IMR-90 (cell line): ENCODE results near the gene EDARADD. TPM values are rescaled to one million over a fixed set of nuclear protein-coding genes. Genes with fewer than 3 reads are reported as not detected.

Source experiments
- ATAC-seq: fragments of 200-7000 bp; cut with Tn5 transposase; 2 replicates; pipeline ENCODE4 v1.9.1; 2020; ENCODE audit warnings: low read depth, mild to moderate bottlenecking, moderate library complexity
- BruUV-seq: library from RNA; stranded (reverse); fragments of 400-500 nt; replicated peaks from 2 replicates; lab custom pipeline; 2021; lab: Mats Ljungman, UMichigan
- CTCF ChIA-PET: fragments of 300-600 bp; formaldehyde crosslinking; extraction: SDS; loops from one replicate; lab custom pipeline; 2021; ENCODE audit warnings: antibody characterized with exemption; lab: Yijun Ruan, JAX
- POLR2A ChIA-PET: fragments of 300-600 bp; sonication (Branson Sonifier 250); formaldehyde crosslinking; loops from one replicate; lab custom pipeline; 2022; ENCODE audit warnings: antibody characterized with exemption; ENCODE audit not compliant: unreplicated experiment; lab: Charles Lee
- DNase-seq: peaks from one replicate; pipeline ENCODE4 v3.0.0; 2013
- H2AFZ ChIP-seq: replicated peaks from 2 replicates; pipeline ENCODE3; 2013; ENCODE audit warnings: low read length, mild to moderate bottlenecking; ENCODE audit not compliant: poor library complexity
- H2AK5ac ChIP-seq: 2 replicates; pipeline ENCODE4 v1.6.1; 2013; ENCODE audit warnings: low read depth, low read length, inconsistent platforms
- H2AK9ac ChIP-seq: replicated peaks from 2 replicates; pipeline ENCODE3; 2013; ENCODE audit warnings: mild to moderate bottlenecking, low read depth, low read length, moderate library complexity; ENCODE audit not compliant: poor library complexity
- H2BK120ac ChIP-seq: 2 replicates; pipeline ENCODE4 v1.6.1; 2013; ENCODE audit warnings: low read depth, low read length, inconsistent platforms
- H2BK15ac ChIP-seq: 3 replicates; pipeline ENCODE4 v1.6.1; 2013; ENCODE audit warnings: low read depth, low read length, inconsistent platforms
- H2BK20ac ChIP-seq: 2 replicates; pipeline ENCODE4 v1.6.1; 2013; ENCODE audit warnings: low read depth, mild to moderate bottlenecking, inconsistent platforms, low read length, moderate library complexity
- H2BK5ac ChIP-seq: 2 replicates; pipeline ENCODE4 v1.6.1; 2013; ENCODE audit warnings: mild to moderate bottlenecking, low read depth, low read length, inconsistent platforms; ENCODE audit not compliant: poor library complexity, severe bottlenecking
- H3K14ac ChIP-seq: replicated peaks from 2 replicates; pipeline ENCODE4 v1.6.1; 2013; ENCODE audit warnings: low read depth, low read length, inconsistent platforms
- H3K18ac ChIP-seq: 2 replicates; pipeline ENCODE4 v1.6.1; 2013; ENCODE audit warnings: low read depth, low read length, control low read depth
- H3K23ac ChIP-seq: 2 replicates; pipeline ENCODE4 v1.6.1; 2013; ENCODE audit warnings: low read depth, low read length, inconsistent platforms
- H3K27ac ChIP-seq: 2 replicates; pipeline ENCODE4 v1.5.1; 2013; ENCODE audit warnings: mild to moderate bottlenecking, control low read depth, low read length; ENCODE audit not compliant: insufficient read depth
- H3K27me3 ChIP-seq: 2 replicates; pipeline ENCODE4 v1.6.1; 2013; ENCODE audit warnings: low read length; ENCODE audit not compliant: control insufficient read depth, insufficient read depth
- H3K36me3 ChIP-seq: 2 replicates; pipeline ENCODE4 v1.6.1; 2013; ENCODE audit warnings: low read length, mixed read lengths; ENCODE audit not compliant: control insufficient read depth, insufficient read depth
- H3K4ac ChIP-seq: 2 replicates; pipeline ENCODE4 v1.6.1; 2013; ENCODE audit warnings: low read depth, low read length, inconsistent platforms
- H3K4me1 ChIP-seq: 2 replicates; pipeline ENCODE4 v1.6.1; 2013; ENCODE audit warnings: low read length, mixed read lengths; ENCODE audit not compliant: control insufficient read depth, insufficient read depth
- H3K4me2 ChIP-seq: 2 replicates; pipeline ENCODE4 v1.6.1; 2013; ENCODE audit warnings: low read depth, mild to moderate bottlenecking, control low read depth, low read length, moderate library complexity
- H3K4me3 ChIP-seq: 2 replicates; pipeline ENCODE4 v1.5.1; 2013; ENCODE audit warnings: low read depth, mild to moderate bottlenecking, control low read depth, low read length, moderate library complexity; ENCODE audit not compliant: insufficient read depth
- H3K56ac ChIP-seq: 2 replicates; pipeline ENCODE4 v1.6.1; 2013; ENCODE audit warnings: low read length, inconsistent platforms; ENCODE audit not compliant: insufficient read depth; ENCODE audit errors: extremely low read depth
- H3K79me1 ChIP-seq, 2 experiments: 2 replicates each; pipeline ENCODE4 v1.6.1; 2013; ENCODE audit warnings: low read length in 2 of 2, inconsistent platforms in 1 of 2, low read depth in 1 of 2
- H3K9ac ChIP-seq: 2 replicates; pipeline ENCODE4 v1.6.1; 2013; ENCODE audit warnings: low read depth, low read length, control low read depth
- H3K9me1 ChIP-seq: 2 replicates; pipeline ENCODE4 v1.6.1; 2013; ENCODE audit warnings: low read length, inconsistent platforms; ENCODE audit not compliant: insufficient read depth
- H3K9me3 ChIP-seq: 2 replicates; pipeline ENCODE4 v1.6.1; 2013; ENCODE audit warnings: low read length; ENCODE audit not compliant: control insufficient read depth, insufficient read depth
- H4K20me1 ChIP-seq: 2 replicates; pipeline ENCODE4 v1.6.1; 2013; ENCODE audit warnings: low read length, inconsistent platforms; ENCODE audit not compliant: insufficient read depth
- H4K5ac ChIP-seq: 2 replicates; pipeline ENCODE4 v1.6.1; 2013; ENCODE audit warnings: mild to moderate bottlenecking, low read depth, low read length, control low read depth
- H4K8ac ChIP-seq, 2 experiments: 2 replicates each; pipeline ENCODE4 v1.6.1; 2013; ENCODE audit warnings: low read depth in 2 of 2, low read length in 2 of 2, control low read depth in 1 of 2, inconsistent platforms in 1 of 2
- H4K91ac ChIP-seq: 2 replicates; pipeline ENCODE4 v1.6.1; 2013; ENCODE audit warnings: low read depth, low read length, inconsistent platforms; ENCODE audit not compliant: insufficient read depth
- BHLHE40 ChIP-seq: fragments of 150-350 bp; IDR thresholded peaks from 2 replicates; pipeline ENCODE4 v1.6.1; 2016; ENCODE audit warnings: mild to moderate bottlenecking, low read depth, low read length
- CEBPB ChIP-seq: IDR thresholded peaks from 2 replicates; pipeline ENCODE4 v1.6.1; 2012; ENCODE audit warnings: low read depth, low read length, improper control_type of control experiment
- CHD1 ChIP-seq: IDR thresholded peaks from 2 replicates; pipeline ENCODE4 v1.6.1; 2012; ENCODE audit warnings: low read depth, low read length, improper control_type of control experiment
- FOS ChIP-seq: fragments of 150-350 bp; IDR thresholded peaks from 2 replicates; pipeline ENCODE4 v1.6.1; 2016; ENCODE audit warnings: low read depth, low read length
- MAFK ChIP-seq: IDR thresholded peaks from 2 replicates; pipeline ENCODE4 v1.6.1; 2012; ENCODE audit warnings: low read depth, low read length, improper control_type of control experiment
- NFE2L2 ChIP-seq: fragments of 150-350 bp; IDR thresholded peaks from 2 replicates; pipeline ENCODE4 v1.6.1; 2016; ENCODE audit warnings: low read depth, mild to moderate bottlenecking, low read length
- POLR2A ChIP-seq: IDR thresholded peaks from 2 replicates; pipeline ENCODE4 v1.6.1; 2012; ENCODE audit warnings: mild to moderate bottlenecking, low read depth, low read length
- RAD21 ChIP-seq: IDR thresholded peaks from 2 replicates; pipeline ENCODE4 v1.6.1; 2012; ENCODE audit warnings: low read length, improper control_type of control experiment
- WGBS, 2 experiments: methylation state at CpG; one replicate each; pipeline versions ENCODE4 v1.1.5 to v1.1.7; 2013; ENCODE audit warnings: missing lambda C conversion rate in 2 of 2; ENCODE audit not compliant: insufficient read length in 1 of 2; ENCODE audit errors: extremely low coverage in 2 of 2; 5-methylcytosine and 5-hydroxymethylcytosine counted together
- dilution Hi-C: fragments of 300-500 bp; cut with HindIII; formaldehyde crosslinking; loops from one replicate; pipeline ENCODE4 v1.14.3; 2018; ENCODE audit warnings: low sequenced_read_pairs; ENCODE audit not compliant: unreplicated experiment
- in situ Hi-C: fragments of 300-500 bp; cut with MboI; formaldehyde crosslinking; loops from 3 replicates; pipeline ENCODE4 v1.14.3; 2019; ENCODE audit warnings: low sequenced_read_pairs, inconsistent platforms, mixed read lengths
- intact Hi-C: fragments of 100-400 bp; cut with micrococcal nuclease; formaldehyde crosslinking; loops from 2 replicates; pipeline ENCODE4 v1.10.0; 2022
- polyA plus RNA-seq, 3 experiments: library from polyadenylated mRNA; depleted of rRNA; stranded (reverse); fragments of >200 nt; gene quantifications; 2 replicates each; pipeline ENCODE4 v1.2.3, GENCODE V29; 2012; ENCODE audit warnings: low replicate concordance in 1 of 3
- total RNA-seq: library from RNA; depleted of rRNA; stranded (reverse); fragments of >200 nt; gene quantifications from 2 replicates; pipeline ENCODE4 v1.2.3, GENCODE V29; 2012; rRNA removed
- TF ChIP-seq, protein P1 (sequence below): fragments of 150-350 bp; IDR thresholded peaks from 2 replicates; pipeline ENCODE4 v1.6.1; 2017; ENCODE audit warnings: mild to moderate bottlenecking, antibody characterized with exemption, low read length, low read depth

Gene EDARADD
- total and polyA plus RNA-seq, 2 of the 4 experiments (the other 2 are of a cell fraction): not detected

DNA sequence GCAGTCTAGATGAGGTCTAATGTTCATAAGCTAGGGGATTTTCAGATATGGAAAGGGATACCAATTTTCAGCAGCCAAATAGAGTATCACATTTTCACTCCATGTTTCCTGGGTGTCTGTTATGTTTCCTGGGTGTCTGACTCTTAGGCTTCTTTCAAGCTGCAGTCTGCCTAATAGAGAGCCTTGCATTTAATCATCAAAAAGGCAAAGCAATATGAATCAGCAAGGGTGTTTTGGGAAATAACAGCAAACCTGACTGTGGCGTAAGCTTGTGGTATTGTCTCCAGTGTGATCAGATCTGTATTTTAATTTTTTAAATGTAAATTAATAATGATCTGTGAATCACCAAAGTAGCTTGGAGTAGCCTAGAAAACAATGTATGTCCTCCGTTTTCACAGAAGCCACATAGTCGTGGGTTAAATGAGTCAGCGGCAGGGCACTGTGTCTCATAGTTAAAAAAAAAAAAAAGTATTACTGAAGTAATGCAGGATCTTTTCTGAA is 140.1 kb downstream of the EDARADD start:
- Histone ChIP-seq H4K91ac (no peak overlapping the region), H3K36me3 (peaks cover 11% of the 10 kb centered on the region), H3K27me3 (no peaks in the 10 kb centered on the region), H4K8ac (no peak overlapping the region), H3K4ac (no peak overlapping the region), H4K5ac (no peak overlapping the region), H3K4me1 (peaks cover 7% of the 10 kb centered on the region), H2AK9ac (no peak overlapping the region), H3K4me3 (no peak overlapping the region), H3K23ac (no peak overlapping the region), H4K20me1 (no peaks in the 10 kb centered on the region), H2AK5ac (no peak overlapping the region), H3K27ac (no peak overlapping the region), H2BK5ac (no peak overlapping the region), H3K9ac (no peak overlapping the region), H2BK20ac (no peak overlapping the region), H3K56ac (no peak overlapping the region), H3K4me2 (peak overlapping the region; percentile 32; the same call in 1 of the 2 replicates), H2BK120ac (no peak overlapping the region), H3K18ac (no peak overlapping the region), H3K14ac (no peak overlapping the region), H2BK15ac (no peak overlapping the region), H3K9me3 (no peaks in the 10 kb centered on the region), H2AFZ (no peak overlapping the region), H3K79me1 (peaks cover 14 to 23% of the 10 kb centered on the region in 2 experiments), H3K9me1 (peaks cover 3% of the 10 kb centered on the region; the same call in 1 of the 2 replicates)
- no TSS peak for BruUV-seq
- WGBS, 2 experiments: 0% methylated on average over 1 of the region's 4 CpGs; no CpG with 5 or more reads in 1 of the 2 experiments
- dilution Hi-C loops (no loop called here), in situ Hi-C loops (no loop called here), intact Hi-C loops (no loop called here)
- ChIA-PET POLR2A (interaction anchor here (0.6 kb wide), 2 partner anchors 33 to 551 kb away, joined by 4 read pairs; no protein-coding TSS in a partner anchor), CTCF (interaction anchor here (0.7 kb wide), 1 partner anchor 39 kb away, joined by 3 read pairs; no protein-coding TSS in a partner anchor)
- peak; percentile 79 for ATAC-seq
- TF ChIP-seq RAD21 (no peak), CEBPB (peak; percentile 50; the same call in 1 of the 2 replicates), FOS (peak; percentile 50; the same call in 1 of the 2 replicates), NFE2L2 (no peak), MAFK (no peak), CHD1 (no peak), BHLHE40 (no peak), POLR2A (no peak)
- TF ChIP-seq, protein P1, sequence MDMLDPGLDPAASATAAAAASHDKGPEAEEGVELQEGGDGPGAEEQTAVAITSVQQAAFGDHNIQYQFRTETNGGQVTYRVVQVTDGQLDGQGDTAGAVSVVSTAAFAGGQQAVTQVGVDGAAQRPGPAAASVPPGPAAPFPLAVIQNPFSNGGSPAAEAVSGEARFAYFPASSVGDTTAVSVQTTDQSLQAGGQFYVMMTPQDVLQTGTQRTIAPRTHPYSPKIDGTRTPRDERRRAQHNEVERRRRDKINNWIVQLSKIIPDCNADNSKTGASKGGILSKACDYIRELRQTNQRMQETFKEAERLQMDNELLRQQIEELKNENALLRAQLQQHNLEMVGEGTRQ: no peak
- peak; percentile 78 for DNase-seq

Other genes with a start within 250 kb of the EDARADD start
- gene ERO1B, start 112.3 kb upstream of the EDARADD start, total RNA-seq: 0.54 and 1.7 TPM in 2 replicates
- gene ERO1B, start 112.3 kb upstream of the EDARADD start, polyA plus RNA-seq (2012; rRNA removed): 0.52 and 0.60 TPM in 2 replicates
- 44.7 and 57.7 TPM in 2 replicates for gene LGALS8, start 129.7 kb downstream of the EDARADD start, total RNA-seq
- 26.2 and 41.3 TPM in 2 replicates for gene LGALS8, start 129.7 kb downstream of the EDARADD start, polyA plus RNA-seq (2012; rRNA removed)
- 53.8 and 61.1 TPM in 2 replicates for gene HEATR1, start 210.2 kb downstream of the EDARADD start, total RNA-seq
- 6.3 and 8.5 TPM in 2 replicates for gene HEATR1, start 210.2 kb downstream of the EDARADD start, polyA plus RNA-seq (2012; rRNA removed)